ENCODE measurements around the gene MITF. TPM values are rescaled to one million over a fixed set of nuclear protein-coding genes. Genes with fewer than 3 reads are reported as not detected.

The MITF gene
- total RNA-seq, 1 experiment from 2014 or later = 5.4 TPM

- DNase-seq (ENCODE audit: low read depth) = peak; percentile 79
These were observed 22.9 kb downstream of the MITF start for GRCh38 chr3:69761896-69762767.

- no peak for DNase-seq (ENCODE audit: low read depth)
These were observed 23.5 kb downstream of the MITF start for GRCh38 chr3:69762768-69763229.

DNA sequence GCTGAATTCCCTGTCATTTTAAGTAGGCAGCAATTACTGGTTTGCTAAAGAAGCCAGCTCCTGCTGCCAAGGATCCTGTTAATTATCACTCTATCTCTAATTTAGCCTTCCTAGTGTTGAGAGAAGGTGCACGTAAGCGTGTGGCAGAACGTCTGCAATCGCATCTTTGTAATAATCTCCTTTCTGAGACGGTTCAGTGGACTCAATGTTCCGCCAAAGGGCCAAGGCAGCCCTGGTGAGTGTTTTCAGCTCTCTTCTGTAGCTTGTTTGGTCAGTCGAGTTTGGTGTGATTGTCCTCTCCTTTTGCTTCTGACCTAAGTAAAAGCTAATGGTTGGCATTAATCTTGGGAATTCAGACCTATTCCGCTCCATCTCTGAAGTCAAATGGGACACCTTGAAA, 24.2 kb downstream of the MITF start:
- DNase-seq (ENCODE audit: low read depth) = no peak

DNA sequence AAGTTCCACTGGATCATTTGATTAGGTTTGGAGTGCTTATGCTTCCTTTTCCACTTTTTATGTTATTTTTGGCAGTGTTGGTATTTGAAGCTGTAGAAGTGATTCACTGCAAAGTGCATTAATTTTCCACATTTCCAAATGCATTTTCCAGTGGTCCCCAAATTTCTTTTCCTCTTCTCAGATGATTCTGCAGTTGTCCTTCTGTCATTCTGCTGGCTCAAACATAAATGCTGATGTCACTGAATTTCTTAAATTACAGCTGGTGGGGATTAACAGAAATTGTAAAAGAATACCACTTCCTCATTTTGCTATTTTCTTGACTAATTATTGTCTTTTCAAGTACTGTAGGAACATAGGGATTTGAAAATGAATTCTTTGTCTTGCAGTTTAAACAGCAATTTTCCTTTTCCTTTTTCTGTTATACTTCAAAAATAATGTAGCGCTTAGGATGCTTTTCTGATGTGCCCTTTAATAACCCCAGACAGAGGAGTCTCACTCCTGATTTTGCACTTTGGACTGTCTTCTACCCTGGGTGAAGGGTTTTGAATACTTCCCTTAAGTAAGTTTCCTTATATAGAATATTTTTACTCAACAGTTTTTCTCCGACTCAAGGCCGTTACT, 25.0 kb downstream of the MITF start:
- no peak for DNase-seq (ENCODE audit: low read depth)

DNA sequence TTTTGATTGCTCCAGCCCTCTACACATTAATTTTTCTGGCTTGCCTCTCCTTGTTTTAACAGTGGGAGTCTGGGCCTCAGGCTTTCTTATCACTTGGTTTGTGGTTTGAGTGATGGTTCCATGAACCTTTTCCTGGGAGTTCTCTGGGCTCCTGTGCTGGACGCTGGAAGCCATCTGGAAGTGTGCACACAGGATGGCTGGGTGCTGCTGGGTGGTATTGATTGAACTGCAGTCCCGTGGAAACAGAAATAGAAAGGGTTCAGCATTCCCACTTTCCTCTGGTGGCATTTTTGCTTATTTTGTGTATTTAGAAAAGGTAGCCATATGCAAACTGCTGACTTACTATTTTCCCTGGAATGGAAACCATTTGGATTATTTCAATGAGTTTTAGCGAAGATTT, 25.6 kb downstream of the MITF start:
- no peak for DNase-seq (ENCODE audit: low read depth)

- DNase-seq (ENCODE audit: low read depth) = no peak
These were observed 27.4 kb downstream of the MITF start for GRCh38 chr3:69766638-69767037.

- no peak for DNase-seq (ENCODE audit: low read depth)
These were observed 28.3 kb downstream of the MITF start for GRCh38 chr3:69767571-69767970.

DNA sequence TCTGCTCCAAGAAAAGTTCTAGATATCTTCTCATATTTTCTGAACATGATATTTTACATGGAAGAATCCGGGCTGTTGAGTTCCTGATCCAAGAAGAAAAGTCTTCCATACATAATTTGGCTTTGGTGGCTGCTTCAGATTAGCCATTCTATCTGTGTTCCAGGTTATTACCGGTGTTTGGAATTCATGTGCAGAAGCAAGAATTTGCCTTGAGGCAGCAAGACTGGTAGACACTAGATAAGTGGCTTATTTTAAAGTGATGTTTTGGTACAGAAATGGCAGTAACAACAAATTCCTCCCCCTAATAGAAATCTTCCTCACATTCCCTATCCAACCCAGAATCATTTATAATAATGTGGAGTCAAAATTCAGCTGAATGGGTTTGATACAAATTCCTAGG, 29.2 kb downstream of the MITF start:
- no peak for DNase-seq (ENCODE audit: low read depth)

DNA sequence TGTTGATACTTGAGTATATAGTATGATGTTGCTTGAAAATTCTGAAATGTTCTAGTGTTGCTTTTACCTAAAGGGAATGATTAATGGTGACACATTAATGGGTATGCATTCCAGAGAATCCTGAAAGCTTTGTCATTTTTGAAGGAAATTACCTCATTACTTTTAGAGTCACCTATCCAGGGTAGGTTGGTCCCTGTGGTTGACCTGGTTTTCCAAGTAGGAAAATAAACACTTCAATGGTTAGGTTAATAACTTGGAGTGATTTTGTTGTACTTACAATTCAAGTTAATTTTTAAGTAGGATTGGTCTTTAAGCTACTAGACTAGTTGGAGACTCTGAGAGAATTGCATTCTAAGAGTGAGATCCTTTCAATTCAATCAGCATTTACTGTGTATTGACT, 31.0 kb downstream of the MITF start:
- DNase-seq (ENCODE audit: low read depth) = peak; percentile 30

DNA sequence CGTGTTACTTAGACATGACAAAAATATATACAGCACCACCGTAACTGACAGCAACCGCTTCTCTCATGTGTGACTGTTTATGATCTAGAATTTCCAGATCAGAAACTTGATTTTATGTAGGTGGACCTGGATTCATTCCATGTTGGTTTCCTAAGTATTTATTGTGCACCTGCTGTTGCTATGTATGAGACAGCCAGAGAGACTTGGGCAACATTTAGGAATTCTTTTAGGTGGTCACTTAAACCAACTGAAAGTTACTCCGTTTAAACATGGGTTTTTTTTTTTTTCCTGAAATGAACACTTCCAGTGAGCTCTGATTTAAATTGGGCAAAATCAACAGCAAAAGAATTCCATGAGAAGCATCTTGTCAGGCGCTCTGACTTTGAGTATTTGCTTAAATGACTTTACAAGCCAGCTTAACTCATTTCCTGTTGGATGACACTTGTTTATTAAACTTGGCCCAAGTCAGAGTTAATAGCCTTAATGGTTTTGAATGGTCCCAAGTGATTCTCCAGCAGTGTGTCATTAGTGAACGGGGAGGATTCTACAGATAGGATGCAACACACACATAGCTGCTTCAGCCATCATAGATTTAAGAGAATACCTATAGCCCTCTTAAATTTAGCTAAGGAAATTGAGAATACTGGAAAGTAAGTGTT, 31.8 kb downstream of the MITF start:
- DNase-seq (ENCODE audit: low read depth) = peak; percentile 25

- no peak for DNase-seq (ENCODE audit: low read depth)
These were observed 33.0 kb downstream of the MITF start for GRCh38 chr3:69772152-69772867.

DNA sequence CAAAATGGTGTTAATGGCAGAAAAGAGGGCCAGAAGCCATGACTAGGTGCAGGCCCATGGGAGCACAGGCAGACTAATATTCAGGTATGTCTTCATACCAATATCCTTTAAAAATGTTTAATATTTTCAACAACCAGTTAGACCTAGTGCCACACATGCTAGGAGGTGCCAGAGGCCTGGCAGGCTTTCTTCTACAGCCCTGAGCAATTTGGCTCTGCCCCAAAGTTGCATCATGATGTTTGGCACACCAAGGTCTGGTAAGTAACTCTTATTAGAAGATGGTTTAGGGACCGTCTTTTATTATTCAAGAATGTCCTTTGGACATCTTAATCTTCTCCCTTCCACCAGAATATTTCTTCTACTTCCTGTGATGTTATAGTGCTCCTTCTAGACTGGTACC, 34.8 kb downstream of the MITF start:
- no peak for DNase-seq (ENCODE audit: low read depth)

- DNase-seq (ENCODE audit: low read depth) = no peak
These were observed 36.5 kb downstream of the MITF start for GRCh38 chr3:69775751-69776150.

DNA sequence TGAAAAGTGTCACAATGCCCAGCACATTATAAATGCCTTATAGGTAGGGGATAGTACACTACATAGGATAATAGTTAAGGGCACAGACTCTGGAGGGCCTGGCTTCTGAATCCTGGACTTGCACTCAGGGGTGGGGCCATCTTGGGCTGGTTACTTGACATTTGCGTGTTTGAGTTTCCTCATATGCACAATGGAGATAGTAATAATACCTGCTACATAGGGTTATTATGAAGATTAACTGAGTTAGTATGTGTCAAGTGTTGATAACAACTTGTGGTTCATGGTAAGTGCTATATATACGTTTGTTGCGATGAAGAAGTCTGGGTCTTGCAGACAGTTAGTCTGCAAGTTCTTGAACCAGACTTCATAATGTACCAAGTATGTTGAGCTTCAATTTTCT, 37.0 kb downstream of the MITF start:
- DNase-seq (ENCODE audit: low read depth) = no peak

DNA sequence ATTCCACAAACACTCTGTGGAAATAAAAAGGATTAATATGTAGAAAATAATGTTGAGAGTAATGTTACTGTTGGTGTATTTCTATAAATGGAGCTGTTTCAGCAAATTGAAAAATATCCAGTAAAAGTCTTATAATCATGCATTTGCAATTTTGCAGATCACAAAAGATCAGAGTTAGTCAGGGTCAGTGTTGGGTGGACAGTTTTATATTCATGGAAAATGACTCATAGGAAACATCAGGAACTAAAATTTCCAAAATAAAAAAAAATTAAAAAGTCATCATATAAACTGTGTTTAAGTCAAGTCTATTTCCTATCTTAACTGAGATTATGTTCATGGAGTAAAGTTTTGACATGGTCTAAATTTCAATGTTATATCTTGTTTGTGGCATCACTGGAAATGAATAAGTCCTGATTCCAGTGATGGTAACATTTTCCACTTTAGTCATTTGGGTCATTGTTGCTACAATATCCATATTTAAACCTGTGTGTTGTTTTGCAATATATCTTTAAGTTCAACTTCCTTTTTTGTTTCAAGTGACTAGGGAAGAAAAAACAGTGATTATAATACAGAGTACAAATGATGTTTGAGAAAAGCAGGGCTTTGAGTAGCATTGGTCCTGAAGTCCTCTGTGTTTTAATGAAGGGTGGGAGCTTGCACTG, 37.8 kb downstream of the MITF start:
- no peak for DNase-seq (ENCODE audit: low read depth)

GRCh38 chr3:69777582-69777967, 38.3 kb downstream of the MITF start:
- DNase-seq (ENCODE audit: low read depth) = no peak

DNA sequence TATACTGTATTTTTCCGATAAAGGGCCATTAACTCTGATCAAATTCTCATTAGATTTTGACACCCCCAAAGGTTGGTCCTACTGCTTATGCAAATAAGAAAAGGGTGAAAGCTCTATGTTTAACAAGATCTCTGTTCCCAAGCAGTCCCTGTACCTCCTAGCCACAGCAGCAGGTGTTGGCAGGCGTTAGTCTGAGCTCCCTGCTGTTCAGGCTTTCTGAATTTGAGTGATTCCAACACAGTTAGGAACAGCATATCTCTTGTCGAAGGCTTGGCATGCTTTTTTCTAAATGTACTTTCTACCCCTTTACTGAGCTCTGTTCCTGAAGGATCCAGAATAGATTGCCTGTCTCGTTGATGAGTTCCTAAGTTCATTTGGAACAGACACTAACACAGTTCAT, 42.3 kb downstream of the MITF start:
- DNase-seq (ENCODE audit: low read depth) = no peak

DNA sequence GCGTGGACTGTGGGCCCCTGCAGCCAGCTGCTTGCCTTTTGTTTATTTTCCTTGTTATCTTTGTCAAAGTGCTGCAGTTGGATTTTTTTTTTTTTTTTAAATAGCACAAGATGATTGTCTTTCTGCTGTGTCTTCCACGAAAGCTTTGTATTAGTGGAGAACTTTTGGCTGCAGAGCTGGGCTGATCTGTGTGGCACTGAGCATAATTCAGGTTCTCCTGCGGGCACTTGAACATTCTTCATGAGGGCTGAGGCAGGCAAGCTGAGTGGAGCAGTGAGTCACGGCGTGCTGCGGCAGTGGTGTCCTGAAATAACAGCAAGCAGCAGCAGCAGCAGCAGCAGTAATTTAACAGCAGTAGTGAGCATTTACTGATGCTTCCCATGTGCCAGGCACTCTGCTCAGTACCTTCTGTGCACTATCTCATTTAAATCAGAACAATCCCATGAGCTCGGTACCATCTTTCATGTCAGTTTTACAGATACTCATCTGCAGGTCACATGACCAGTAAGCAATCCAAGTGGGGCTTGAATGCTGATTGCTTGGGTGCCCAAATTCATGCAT, 45.8 kb downstream of the MITF start:
- DNase-seq (ENCODE audit: low read depth) = peak; percentile 95

- no peak for DNase-seq (ENCODE audit: low read depth)
These were observed 46.6 kb downstream of the MITF start for GRCh38 chr3:69785769-69786320.

GRCh38 chr3:69786854-69787253, 47.6 kb downstream of the MITF start:
- DNase-seq (ENCODE audit: low read depth) = no peak

Measured in LHCN-M2 (cell line).